BLaER1 treated with 17β-estradiol and CSF1 and Interleukin-3, amounts not matched to agents 10 nM and 100 nM (cell line): ENCODE results near the gene MC1R.
"Not testable (repeated sequence)": the region's sequence is repeated elsewhere in the genome, so short reads cannot be mapped to it uniquely, and the experiment has no call there.

ENCODE experiments used
- H3K27ac ChIP-seq, 11 experiments: shearing (Covaris generic); formaldehyde crosslinking; 2 replicates each; pipeline ENCODE4 v1.8.1; 2022
- H3K27me3 ChIP-seq, 11 experiments: shearing (Covaris generic); formaldehyde crosslinking; 2 replicates each; pipeline ENCODE4 v1.8.1; 2022
- H3K36me3 ChIP-seq, 11 experiments: shearing (Covaris generic); formaldehyde crosslinking; 2 replicates each; pipeline ENCODE4 v1.8.1; 2022
- H3K4me1 ChIP-seq, 10 experiments: shearing (Covaris generic); formaldehyde crosslinking; 2 replicates each; pipeline ENCODE4 v1.8.1; 2022
- H3K4me2 ChIP-seq, 11 experiments: shearing (Covaris generic); formaldehyde crosslinking; 2 replicates each; pipeline ENCODE4 v1.8.1; 2022
- H3K4me3 ChIP-seq, 10 experiments: shearing (Covaris generic); formaldehyde crosslinking; 2 replicates each; pipeline ENCODE4 v1.8.1; 2022
- H3K9ac ChIP-seq, 11 experiments: shearing (Covaris generic); formaldehyde crosslinking; 2 replicates each; pipeline ENCODE4 v1.8.1; 2022
- H3K9me3 ChIP-seq, 11 experiments: shearing (Covaris generic); formaldehyde crosslinking; replicated peaks in 1 of 11; 2 replicates each; pipeline ENCODE4 v1.8.1; 2022
- H4K20me1 ChIP-seq, 11 experiments: shearing (Covaris generic); formaldehyde crosslinking; 2 replicates each; pipeline ENCODE4 v1.8.1; 2022
- Cebpa-rat ChIP-seq, 11 experiments: shearing (Covaris generic); IDR thresholded peaks; 2 replicates each; pipeline ENCODE4 v1.8.1; 2022

MC1R gene

DNA sequence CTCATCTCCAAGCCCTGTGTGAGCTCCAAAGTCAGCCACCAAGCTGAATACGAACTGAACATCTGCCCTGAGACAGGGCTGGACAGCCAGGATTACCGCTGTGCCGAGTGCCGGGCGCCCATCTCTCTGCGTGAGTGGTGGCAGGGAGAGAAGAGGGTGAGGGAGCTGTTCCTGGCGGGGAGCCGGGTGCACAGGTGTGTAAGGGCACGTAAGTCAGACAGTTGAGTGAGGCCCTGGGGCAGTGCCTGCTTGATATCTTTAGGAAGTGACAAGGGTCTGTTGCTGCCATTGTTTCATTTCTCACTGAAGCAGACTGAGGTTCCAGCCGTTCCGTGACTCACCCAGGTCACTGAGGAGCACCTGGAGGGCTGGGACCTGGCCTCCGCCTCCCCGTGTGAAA, 42.3 kb downstream of the MC1R start:
- peaks cover 34 to 86% (median 73%) of the 10 kb centered on the region in 11 experiments for H3K36me3 ChIP-seq
- H3K4me1 ChIP-seq, result peaks cover 10 to 30% (median 24%) of the 10 kb centered on the region in 10 experiments; a peak in 19 of 20 replicates
- no peak overlapping the region for H3K4me3 ChIP-seq
- peaks cover 0 to 22% (median 0%) of the 10 kb centered on the region in 11 experiments; a peak in 7 of 22 replicates for H4K20me1 ChIP-seq
- H3K27me3 ChIP-seq, result no peaks in the 10 kb centered on the region
- no peak overlapping the region for H3K27ac ChIP-seq
- H3K9me3 ChIP-seq, result no peaks in the 10 kb centered on the region
- TF ChIP-seq Cebpa-rat (IDR thresholded peaks at IDR 0.05), result no peak
- no peak overlapping the region for H3K4me2 ChIP-seq
- H3K9ac ChIP-seq, result 0 out of 22 replicates have a peak overlapping the region, but pooled peaks of 1 of the 11 experiments have one; percentile 9

- H3K27me3 ChIP-seq, result no peaks in the 10 kb centered on the region
- H3K36me3 ChIP-seq, result peaks cover 38 to 95% (median 69%) of the 10 kb centered on the region in 11 experiments
- H3K4me3 ChIP-seq, result no peak overlapping the region
- H3K9me3 ChIP-seq, result no peaks in the 10 kb centered on the region
- peaks cover 3 to 21% (median 17%) of the 10 kb centered on the region in 10 experiments; a peak in 19 of 20 replicates for H3K4me1 ChIP-seq
- H4K20me1 ChIP-seq, result peaks cover 0 to 28% (median 0%) of the 10 kb centered on the region in 11 experiments; a peak in 7 of 22 replicates
- no peak overlapping the region for H3K4me2 ChIP-seq
- no peak overlapping the region for H3K9ac ChIP-seq
- H3K27ac ChIP-seq, result no peak overlapping the region
- TF ChIP-seq Cebpa-rat (IDR thresholded peaks at IDR 0.05), result no peak
These were observed 43.3 kb downstream of the MC1R start for GRCh38 chr16:89961920-89962319.

DNA sequence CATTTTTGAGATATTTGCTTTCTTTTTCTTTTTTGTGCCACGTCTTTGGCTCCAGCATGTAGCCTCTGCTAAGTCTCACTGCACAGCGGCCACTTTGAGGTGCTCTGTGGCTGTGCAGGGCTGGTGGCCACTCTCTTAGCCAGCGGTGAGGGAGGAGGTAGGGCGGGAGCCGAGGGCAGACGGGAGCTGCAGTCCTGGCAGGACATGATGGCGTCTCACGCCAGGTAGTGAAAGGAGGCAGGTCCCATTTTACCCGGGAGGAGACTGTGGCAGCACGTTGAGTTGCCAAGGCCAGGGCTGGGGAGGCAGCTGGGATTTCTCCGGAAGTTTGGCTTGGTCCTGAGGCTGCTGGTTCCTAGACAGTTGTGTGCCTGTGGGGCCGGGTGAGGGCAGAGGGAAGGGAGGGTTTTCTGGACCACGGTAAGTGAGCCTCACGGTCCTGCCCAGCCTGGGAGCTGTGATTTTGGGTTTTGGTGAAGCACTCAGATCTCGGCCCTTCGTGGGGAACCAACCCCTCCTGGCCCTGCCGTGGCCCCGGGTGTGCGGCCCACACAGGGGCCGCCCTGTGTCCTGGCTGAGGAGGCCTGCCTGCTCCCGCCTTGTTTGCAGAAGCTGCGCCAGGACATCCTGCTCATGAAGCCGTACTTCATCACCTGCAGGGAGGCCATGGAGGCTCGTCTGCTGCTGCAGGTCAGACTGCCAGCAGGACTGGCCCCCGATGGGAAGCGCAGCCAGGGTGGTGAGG, 44.3 kb downstream of the MC1R start:
- H3K9me3 ChIP-seq, result no peaks in the 10 kb centered on the region
- H3K27me3 ChIP-seq, result no peaks in the 10 kb centered on the region
- no peak overlapping the region for H3K27ac ChIP-seq
- peaks cover 0 to 19% (median 12%) of the 10 kb centered on the region in 10 experiments; a peak in 16 of 20 replicates for H3K4me1 ChIP-seq
- H3K4me2 ChIP-seq, result no peak overlapping the region
- no peak overlapping the region for H3K4me3 ChIP-seq
- H4K20me1 ChIP-seq, result peaks cover 0 to 38% (median 5%) of the 10 kb centered on the region in 11 experiments; a peak in 11 of 22 replicates
- TF ChIP-seq Cebpa-rat (IDR thresholded peaks at IDR 0.05), result no peak
- H3K9ac ChIP-seq, result peak overlapping the region in 1 of 11 experiments; percentile 8; a peak in 1 of 22 replicates
- H3K36me3 ChIP-seq, result peaks cover 31 to 94% (median 67%) of the 10 kb centered on the region in 11 experiments

DNA sequence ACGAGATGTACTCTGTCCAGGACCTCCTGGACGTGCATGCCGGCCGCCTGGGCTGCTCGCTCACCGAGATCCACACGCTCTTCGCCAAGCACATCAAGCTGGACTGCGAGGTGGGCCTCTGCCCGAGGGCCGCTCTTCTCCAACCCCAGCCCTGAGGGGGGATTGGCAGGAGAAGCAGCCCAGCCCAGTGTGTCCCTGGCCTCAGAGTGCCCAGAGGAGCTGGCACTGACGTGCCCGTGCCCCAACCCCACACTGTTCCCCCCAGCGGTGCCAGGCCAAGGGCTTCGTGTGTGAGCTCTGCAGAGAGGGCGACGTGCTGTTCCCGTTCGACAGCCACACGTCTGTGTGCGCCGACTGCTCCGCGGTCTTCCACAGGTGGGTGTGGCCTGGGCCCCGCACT, 45.5 kb downstream of the MC1R start:
- Histone ChIP-seq H3K9me3 (no peaks in the 10 kb centered on the region), H4K20me1 (peaks cover 0 to 48% (median 11%) of the 10 kb centered on the region in 11 experiments; a peak in 13 of 22 replicates), H3K4me2 (no peak overlapping the region), H3K9ac (no peak overlapping the region; a peak in 1 of 22 replicates), H3K27ac (no peak overlapping the region), H3K27me3 (no peaks in the 10 kb centered on the region), H3K4me1 (peaks cover 4 to 26% (median 13%) of the 10 kb centered on the region in 10 experiments), H3K4me3 (no peak overlapping the region), H3K36me3 (peaks cover 18 to 81% (median 54%) of the 10 kb centered on the region in 11 experiments; a peak in 21 of 22 replicates)
- no peak for TF ChIP-seq Cebpa-rat (IDR thresholded peaks at IDR 0.05)

- Histone ChIP-seq H4K20me1 (peaks cover 0 to 51% (median 14%) of the 10 kb centered on the region in 11 experiments; a peak in 15 of 22 replicates), H3K4me3 (no peak overlapping the region), H3K4me1 (peaks cover 19 to 40% (median 26%) of the 10 kb centered on the region in 10 experiments), H3K27ac (no peak overlapping the region), H3K9ac (no peak overlapping the region), H3K36me3 (peaks cover 18 to 69% (median 47%) of the 10 kb centered on the region in 11 experiments; a peak in 21 of 22 replicates), H3K9me3 (no peaks in the 10 kb centered on the region), H3K27me3 (no peaks in the 10 kb centered on the region), H3K4me2 (no peak overlapping the region)
- no peak for TF ChIP-seq Cebpa-rat (IDR thresholded peaks at IDR 0.05)
These were observed 47.0 kb downstream of the MC1R start for GRCh38 chr16:89965447-89966225.

DNA sequence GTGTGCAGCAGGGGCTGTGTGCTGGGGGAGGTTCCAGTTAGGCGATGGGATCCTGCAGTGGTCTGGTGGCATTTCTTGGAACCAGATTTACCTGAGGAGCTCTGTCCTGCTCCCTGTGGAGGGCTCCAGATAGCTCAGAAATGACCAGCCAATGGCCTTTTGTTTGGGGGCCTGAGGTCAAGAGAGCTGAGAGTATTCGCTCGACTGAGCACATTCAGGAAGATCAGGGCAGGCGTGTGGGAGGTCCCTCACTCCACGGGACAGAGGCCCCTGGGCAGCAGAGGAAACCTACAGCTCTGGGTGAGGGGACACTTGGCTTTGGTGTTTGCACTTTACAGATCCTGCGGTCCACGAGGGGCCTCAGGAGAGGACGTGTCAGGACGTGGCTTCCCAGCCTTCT, 48.1 kb downstream of the MC1R start:
- H3K4me1 ChIP-seq, result peaks cover 30 to 52% (median 38%) of the 10 kb centered on the region in 10 experiments
- no peak overlapping the region for H3K9ac ChIP-seq
- no peaks in the 10 kb centered on the region; a peak in 3 of 22 replicates for H3K9me3 ChIP-seq
- no peak overlapping the region for H3K4me3 ChIP-seq
- H3K36me3 ChIP-seq, result peaks cover 11 to 58% (median 36%) of the 10 kb centered on the region in 11 experiments; a peak in 21 of 22 replicates
- peaks cover 0 to 51% (median 14%) of the 10 kb centered on the region in 11 experiments; a peak in 15 of 22 replicates for H4K20me1 ChIP-seq
- peak overlapping the region in 1 of 11 experiments; percentile 12; a peak in 2 of 22 replicates for H3K4me2 ChIP-seq
- no peaks in the 10 kb centered on the region for H3K27me3 ChIP-seq
- H3K27ac ChIP-seq, result no peak overlapping the region
- TF ChIP-seq Cebpa-rat (IDR thresholded peaks at IDR 0.05), result no peak

- not testable (repeated sequence) for H3K9me3 ChIP-seq, H3K27me3 ChIP-seq, H3K9ac ChIP-seq, H3K27ac ChIP-seq, H3K4me3 ChIP-seq
- Histone ChIP-seq H3K4me1 (peaks cover 35 to 56% (median 42%) of the 10 kb centered on the region in 10 experiments), H3K36me3 (peaks cover 11 to 53% (median 31%) of the 10 kb centered on the region in 11 experiments; a peak in 21 of 22 replicates), H4K20me1 (peaks cover 0 to 51% (median 14%) of the 10 kb centered on the region in 11 experiments; a peak in 15 of 22 replicates), H3K4me2 (peak overlapping the region in 1 of 11 experiments; percentile 12; a peak in 1 of 22 replicates)
These were observed 48.8 kb downstream of the MC1R start for GRCh38 chr16:89967436-89967835.

DNA sequence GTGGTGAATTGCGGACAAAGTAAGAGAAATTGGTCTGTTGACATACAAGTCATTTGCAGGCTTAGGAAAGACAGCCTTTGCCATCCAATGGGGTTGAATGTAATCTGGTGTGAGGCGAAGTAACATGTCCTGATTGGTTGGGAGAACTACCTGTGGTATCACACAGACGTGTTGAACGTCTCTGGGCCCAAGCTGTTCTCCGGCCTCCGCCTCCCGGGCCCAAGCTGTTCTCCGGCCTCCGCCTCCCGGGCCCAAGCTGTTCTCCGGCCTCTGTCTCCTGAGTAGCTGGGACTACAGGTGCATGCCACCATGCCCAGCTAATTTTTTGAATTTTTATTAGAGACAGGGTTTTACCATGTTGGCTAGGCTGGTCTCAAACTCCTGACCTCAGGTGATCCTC, 49.4 kb downstream of the MC1R start:
- Histone ChIP-seq H3K4me1 (peaks cover 35 to 56% (median 42%) of the 10 kb centered on the region in 10 experiments), H3K36me3 (peaks cover 11 to 47% (median 31%) of the 10 kb centered on the region in 11 experiments; a peak in 21 of 22 replicates)
- not testable (repeated sequence) for H3K9me3 ChIP-seq

More for the DNA sequence above, 49.4 kb downstream of the MC1R start:
- peaks cover 0 to 46% (median 14%) of the 10 kb centered on the region in 11 experiments; a peak in 15 of 22 replicates for H4K20me1 ChIP-seq
- H3K27ac ChIP-seq, H3K4me3 ChIP-seq, H3K27me3 ChIP-seq, H3K4me2 ChIP-seq, H3K9ac ChIP-seq: not testable (repeated sequence)
